Measurements from ENCODE around the gene TSPAN3. TPM values are rescaled to one million over a fixed set of nuclear protein-coding genes. Genes with fewer than 3 reads are reported as not detected.

Gene TSPAN3
- total and polyA plus RNA-seq, 10 of the 15 experiments (the other 5 are each of a cell fraction or from before 2014, with no cell fraction given) = 18.9 to 114 (median 57.2) TPM

DNA sequence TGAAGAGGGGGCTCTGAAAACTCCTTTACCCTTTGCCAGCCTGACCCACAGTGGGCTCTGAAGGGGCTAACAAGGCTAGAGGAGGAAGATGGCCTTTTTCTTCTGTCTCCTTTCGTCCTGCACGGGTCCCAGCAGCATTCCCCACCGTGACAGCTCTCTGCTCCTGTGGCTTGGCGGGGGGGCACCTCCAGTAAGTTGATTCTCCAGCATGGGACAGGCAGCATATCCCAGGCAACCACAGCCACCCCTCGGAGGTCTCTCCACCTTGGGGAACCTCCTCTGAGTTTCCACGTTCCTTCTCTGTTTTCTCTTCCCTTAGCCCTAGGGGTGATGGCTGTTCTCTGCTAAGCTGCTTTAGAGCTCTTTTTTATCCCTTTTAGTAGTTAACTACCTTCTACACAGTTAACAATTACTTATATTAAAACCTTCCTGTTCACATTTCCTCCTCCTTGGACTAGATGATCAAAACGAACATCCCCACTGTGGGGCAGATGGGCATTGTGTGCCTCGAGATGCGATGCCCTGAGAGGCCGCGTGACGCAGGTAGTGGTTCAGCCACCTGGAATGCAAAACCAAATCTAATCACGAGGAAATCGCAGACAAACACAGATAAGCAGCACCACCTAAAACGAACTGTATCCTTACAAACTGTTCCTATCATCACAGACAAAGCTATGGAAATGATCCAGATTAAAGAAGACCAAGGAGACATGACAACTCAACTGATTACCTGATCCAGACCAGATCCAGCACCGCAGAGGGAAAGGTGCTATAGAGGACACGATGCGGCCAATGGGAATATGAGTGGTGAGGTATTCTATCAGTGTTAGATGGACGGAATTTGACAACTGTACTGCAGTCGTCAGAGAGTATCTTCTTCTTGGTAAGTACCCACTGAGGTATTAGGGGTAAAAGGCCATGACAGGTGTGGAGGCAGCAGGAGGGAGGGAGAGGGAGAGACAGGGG, 27.7 kb downstream of the TSPAN3 start:
- Histone ChIP-seq H3K36me3 (ENCODE audit: control insufficient read depth in 2 of 2, insufficient read depth in 2 of 2, low read length in 1 of 2) (peaks cover 0 to 6% of the 10 kb centered on the region in 2 experiments; a peak in 1 of 4 replicates), H3K27ac (ENCODE audit: control insufficient read depth, insufficient read depth) (no peak overlapping the region), H3K9me3 (replicated peaks; ENCODE audit: control insufficient read depth, insufficient read depth, low read length) (no peaks in the 10 kb centered on the region), H3K4me1 (ENCODE audit: control insufficient read depth, insufficient read depth, low read length) (no peaks in the 10 kb centered on the region), H3K4me2 (ENCODE audit: control insufficient read depth, insufficient read depth) (no peak overlapping the region), H2AFZ (ENCODE audit: control insufficient read depth, low read depth, low read length) (no peak overlapping the region), H3K9ac (ENCODE audit: control insufficient read depth, insufficient read depth, low read length) (no peak overlapping the region), H3K4me3 (no peak overlapping the region), H3K79me2 (ENCODE audit: control insufficient read depth, insufficient read depth, low read length) (no peaks in the 10 kb centered on the region), H3K27me3 (replicated peaks in 1 of 2; ENCODE audit: control insufficient read depth in 2 of 2, insufficient read depth in 2 of 2, low read length in 1 of 2) (no peaks in the 10 kb centered on the region), H4K20me1 (ENCODE audit: control insufficient read depth, insufficient read depth) (no peaks in the 10 kb centered on the region)
- FAIRE-seq (no peak), ATAC-seq (no peak), DNase-seq (ENCODE audit: low read depth, low spot score) (no peak)
- BruUV-seq (replicated peaks) = no TSS peak
- ChIA-PET SMC1A (ENCODE audit: uncharacterized antibody, unreplicated experiment) (no interaction called here), CTCF (interaction anchor here (1.2 to 1.4 kb wide), 2 partner anchors 11 to 69 kb away, joined by 4 read pairs; no protein-coding TSS in a partner anchor), POLR2A (no interaction called here), RAD21 (ENCODE audit: unreplicated experiment) (interaction anchor here (0.6 to 1.3 kb wide), 2 partner anchors 500 to 1071 kb away, joined by 3 read pairs; no protein-coding TSS in a partner anchor)
- intact Hi-C loops (cut with micrococcal nuclease; ENCODE audit: unreplicated experiment) = no loop called here
- in situ Hi-C loops (cut with MboI) = no loop called here
- 88% methylated on average over 20 of the region's 20 CpGs for WGBS (ENCODE audit: insufficient coverage, insufficient replicate concordance, low lambda C conversion rate, missing lambda C conversion rate)
- TF ChIP-seq, protein P1, sequence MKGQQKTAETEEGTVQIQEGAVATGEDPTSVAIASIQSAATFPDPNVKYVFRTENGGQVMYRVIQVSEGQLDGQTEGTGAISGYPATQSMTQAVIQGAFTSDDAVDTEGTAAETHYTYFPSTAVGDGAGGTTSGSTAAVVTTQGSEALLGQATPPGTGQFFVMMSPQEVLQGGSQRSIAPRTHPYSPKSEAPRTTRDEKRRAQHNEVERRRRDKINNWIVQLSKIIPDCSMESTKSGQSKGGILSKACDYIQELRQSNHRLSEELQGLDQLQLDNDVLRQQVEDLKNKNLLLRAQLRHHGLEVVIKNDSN (IDR thresholded peaks at IDR 0.05; ENCODE audit: borderline replicate concordance, extremely low read length, insufficient read depth, low read depth, low read length) = no peak
- TF ChIP-seq, protein P2, sequence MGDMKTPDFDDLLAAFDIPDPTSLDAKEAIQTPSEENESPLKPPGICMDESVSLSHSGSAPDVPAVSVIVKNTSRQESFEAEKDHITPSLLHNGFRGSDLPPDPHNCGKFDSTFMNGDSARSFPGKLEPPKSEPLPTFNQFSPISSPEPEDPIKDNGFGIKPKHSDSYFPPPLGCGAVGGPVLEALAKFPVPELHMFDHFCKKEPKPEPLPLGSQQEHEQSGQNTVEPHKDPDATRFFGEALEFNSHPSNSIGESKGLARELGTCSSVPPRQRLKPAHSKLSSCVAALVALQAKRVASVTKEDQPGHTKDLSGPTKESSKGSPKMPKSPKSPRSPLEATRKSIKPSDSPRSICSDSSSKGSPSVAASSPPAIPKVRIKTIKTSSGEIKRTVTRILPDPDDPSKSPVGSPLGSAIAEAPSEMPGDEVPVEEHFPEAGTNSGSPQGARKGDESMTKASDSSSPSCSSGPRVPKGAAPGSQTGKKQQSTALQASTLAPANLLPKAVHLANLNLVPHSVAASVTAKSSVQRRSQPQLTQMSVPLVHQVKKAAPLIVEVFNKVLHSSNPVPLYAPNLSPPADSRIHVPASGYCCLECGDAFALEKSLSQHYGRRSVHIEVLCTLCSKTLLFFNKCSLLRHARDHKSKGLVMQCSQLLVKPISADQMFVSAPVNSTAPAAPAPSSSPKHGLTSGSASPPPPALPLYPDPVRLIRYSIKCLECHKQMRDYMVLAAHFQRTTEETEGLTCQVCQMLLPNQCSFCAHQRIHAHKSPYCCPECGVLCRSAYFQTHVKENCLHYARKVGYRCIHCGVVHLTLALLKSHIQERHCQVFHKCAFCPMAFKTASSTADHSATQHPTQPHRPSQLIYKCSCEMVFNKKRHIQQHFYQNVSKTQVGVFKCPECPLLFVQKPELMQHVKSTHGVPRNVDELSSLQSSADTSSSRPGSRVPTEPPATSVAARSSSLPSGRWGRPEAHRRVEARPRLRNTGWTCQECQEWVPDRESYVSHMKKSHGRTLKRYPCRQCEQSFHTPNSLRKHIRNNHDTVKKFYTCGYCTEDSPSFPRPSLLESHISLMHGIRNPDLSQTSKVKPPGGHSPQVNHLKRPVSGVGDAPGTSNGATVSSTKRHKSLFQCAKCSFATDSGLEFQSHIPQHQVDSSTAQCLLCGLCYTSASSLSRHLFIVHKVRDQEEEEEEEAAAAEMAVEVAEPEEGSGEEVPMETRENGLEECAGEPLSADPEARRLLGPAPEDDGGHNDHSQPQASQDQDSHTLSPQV (IDR thresholded peaks at IDR 0.05) = no peak
- no peak for TF ChIP-seq MYC (IDR thresholded peaks at IDR 0.05; ENCODE audit: insufficient read depth, insufficient read length, insufficient replicate concordance, low read length, severe bottlenecking)
- TF ChIP-seq, protein P3, sequence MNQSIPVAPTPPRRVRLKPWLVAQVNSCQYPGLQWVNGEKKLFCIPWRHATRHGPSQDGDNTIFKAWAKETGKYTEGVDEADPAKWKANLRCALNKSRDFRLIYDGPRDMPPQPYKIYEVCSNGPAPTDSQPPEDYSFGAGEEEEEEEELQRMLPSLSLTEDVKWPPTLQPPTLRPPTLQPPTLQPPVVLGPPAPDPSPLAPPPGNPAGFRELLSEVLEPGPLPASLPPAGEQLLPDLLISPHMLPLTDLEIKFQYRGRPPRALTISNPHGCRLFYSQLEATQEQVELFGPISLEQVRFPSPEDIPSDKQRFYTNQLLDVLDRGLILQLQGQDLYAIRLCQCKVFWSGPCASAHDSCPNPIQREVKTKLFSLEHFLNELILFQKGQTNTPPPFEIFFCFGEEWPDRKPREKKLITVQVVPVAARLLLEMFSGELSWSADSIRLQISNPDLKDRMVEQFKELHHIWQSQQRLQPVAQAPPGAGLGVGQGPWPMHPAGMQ (IDR thresholded peaks at IDR 0.05; ENCODE audit: borderline replicate concordance) = no peak
- TF ChIP-seq, protein P4, sequence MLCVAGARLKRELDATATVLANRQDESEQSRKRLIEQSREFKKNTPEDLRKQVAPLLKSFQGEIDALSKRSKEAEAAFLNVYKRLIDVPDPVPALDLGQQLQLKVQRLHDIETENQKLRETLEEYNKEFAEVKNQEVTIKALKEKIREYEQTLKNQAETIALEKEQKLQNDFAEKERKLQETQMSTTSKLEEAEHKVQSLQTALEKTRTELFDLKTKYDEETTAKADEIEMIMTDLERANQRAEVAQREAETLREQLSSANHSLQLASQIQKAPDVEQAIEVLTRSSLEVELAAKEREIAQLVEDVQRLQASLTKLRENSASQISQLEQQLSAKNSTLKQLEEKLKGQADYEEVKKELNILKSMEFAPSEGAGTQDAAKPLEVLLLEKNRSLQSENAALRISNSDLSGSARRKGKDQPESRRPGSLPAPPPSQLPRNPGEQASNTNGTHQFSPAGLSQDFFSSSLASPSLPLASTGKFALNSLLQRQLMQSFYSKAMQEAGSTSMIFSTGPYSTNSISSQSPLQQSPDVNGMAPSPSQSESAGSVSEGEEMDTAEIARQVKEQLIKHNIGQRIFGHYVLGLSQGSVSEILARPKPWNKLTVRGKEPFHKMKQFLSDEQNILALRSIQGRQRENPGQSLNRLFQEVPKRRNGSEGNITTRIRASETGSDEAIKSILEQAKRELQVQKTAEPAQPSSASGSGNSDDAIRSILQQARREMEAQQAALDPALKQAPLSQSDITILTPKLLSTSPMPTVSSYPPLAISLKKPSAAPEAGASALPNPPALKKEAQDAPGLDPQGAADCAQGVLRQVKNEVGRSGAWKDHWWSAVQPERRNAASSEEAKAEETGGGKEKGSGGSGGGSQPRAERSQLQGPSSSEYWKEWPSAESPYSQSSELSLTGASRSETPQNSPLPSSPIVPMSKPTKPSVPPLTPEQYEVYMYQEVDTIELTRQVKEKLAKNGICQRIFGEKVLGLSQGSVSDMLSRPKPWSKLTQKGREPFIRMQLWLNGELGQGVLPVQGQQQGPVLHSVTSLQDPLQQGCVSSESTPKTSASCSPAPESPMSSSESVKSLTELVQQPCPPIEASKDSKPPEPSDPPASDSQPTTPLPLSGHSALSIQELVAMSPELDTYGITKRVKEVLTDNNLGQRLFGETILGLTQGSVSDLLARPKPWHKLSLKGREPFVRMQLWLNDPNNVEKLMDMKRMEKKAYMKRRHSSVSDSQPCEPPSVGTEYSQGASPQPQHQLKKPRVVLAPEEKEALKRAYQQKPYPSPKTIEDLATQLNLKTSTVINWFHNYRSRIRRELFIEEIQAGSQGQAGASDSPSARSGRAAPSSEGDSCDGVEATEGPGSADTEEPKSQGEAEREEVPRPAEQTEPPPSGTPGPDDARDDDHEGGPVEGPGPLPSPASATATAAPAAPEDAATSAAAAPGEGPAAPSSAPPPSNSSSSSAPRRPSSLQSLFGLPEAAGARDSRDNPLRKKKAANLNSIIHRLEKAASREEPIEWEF (IDR thresholded peaks at IDR 0.05; ENCODE audit: insufficient replicate concordance, low read depth, low read length) = no peak
- no peak for TF ChIP-seq ZNF24 (IDR thresholded peaks at IDR 0.05)
- no peak for TF ChIP-seq CBX3 (IDR thresholded peaks at IDR 0.05; ENCODE audit: borderline replicate concordance, low read depth)
- TF ChIP-seq NFYA (IDR thresholded peaks at IDR 0.05; ENCODE audit: borderline replicate concordance, low read depth, low read length) = no peak
- no peak for TF ChIP-seq LARP7 (IDR thresholded peaks at IDR 0.05)
- no peak for TF ChIP-seq SREBF2 (IDR thresholded peaks at IDR 0.05; ENCODE audit: low read length)
